Activated CD8-positive, alpha-beta memory T cell treated with anti-CD3 and anti-CD28 coated beads, Interleukin-2, amount 50 U/mL, for 24 hours (primary cell): Measurements from ENCODE around the gene DBP.
"Not testable (repeated sequence)": the region's sequence is repeated elsewhere in the genome, so short reads cannot be mapped to it uniquely, and the experiment has no call there.

ENCODE experiments used
- DNase-seq: peaks from one replicate; pipeline ENCODE4 v3.0.0-alpha.2; 2020; ENCODE audit errors: extremely low read depth

Gene DBP

DNA sequence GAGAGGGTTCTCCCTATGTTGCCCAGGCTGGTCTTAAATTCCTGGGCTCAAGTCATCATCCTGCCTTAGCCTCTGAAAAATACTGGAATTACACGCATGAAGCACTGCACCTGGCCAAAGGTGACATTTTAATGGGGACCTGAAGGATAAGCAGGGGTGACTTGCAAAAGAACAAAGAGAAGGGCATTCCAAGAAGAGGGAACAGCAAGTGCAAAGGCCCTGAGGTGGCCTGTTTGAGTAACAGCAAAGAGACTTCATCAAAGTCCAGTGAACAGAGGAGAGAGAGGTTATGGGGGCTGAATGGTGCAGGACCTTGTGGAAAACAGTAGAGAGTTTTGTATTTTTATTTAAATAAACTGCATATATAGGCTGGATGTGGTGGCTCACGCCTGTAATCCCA, 4.7 kb upstream of the DBP start:
- DNase-seq: no peak

DNA sequence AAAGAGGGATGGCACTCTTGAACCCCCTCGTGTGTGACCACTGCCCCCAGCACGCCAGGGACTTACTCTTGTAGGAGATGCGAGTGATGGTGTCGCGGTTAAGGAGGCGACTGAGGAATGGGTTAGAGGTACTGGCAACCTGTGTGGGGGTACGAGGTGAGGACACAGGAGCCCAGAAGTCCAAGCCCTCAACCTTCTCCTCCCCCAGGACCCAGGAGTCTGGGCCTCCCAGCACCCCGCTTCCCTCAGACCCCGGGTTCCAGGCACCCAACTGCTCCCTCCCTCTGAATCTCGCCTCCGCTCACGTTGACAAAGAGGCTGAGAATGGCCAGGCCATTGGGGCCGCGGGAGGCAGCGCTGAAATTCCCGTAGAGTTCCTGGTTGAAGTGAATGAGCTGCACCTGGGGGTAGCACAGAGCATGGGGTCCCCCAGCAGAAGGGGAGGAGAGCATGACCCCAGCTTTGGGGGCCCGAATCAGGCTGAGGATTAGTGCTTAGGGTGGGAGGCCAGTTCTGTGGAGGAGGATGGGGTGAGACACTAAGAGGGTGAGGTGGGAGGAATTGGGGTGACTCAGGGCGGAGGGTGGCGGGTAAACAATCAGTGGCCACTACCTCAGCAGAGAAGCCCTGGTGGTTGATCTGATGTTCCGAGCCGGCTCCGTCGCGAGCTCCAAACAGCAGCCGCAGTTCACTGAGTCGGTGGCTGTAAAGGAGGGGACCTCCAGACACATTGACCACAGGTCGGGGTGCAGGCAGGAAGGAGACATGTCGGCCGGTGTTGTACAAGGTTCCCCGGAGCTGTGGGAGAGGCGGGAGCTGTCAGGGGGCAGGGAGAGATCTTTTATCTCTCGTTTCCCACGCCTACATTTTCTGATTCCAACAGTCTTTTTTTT, 2.5 kb upstream of the DBP start:
- no peak for DNase-seq

DNA sequence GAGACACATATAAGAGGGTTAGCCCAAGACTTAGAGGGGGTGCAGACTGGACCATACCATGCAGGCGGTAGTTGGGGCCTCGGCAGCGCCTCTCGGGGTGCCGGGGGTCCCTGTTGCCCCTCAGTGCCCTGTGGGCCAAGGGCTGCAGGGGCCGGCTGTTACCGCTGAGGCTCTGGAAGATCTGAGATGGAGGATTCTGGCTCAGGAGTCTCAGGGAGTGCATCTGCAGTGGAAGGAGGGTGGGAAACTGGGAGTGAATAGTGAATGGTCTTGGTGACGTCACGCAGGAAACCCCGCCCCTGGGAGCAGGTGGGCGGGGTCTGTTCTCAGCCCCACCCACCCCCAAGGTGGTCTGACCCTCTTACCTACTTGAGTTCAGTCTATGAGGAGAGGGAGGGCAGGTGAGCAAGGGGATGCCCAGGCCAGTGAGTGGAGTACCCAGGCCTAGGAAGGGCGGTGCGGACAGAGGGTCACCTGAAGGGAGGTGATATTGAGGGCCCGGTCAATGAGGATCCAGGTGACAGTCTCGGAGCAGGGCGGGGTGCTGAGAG, 1.7 kb upstream of the DBP start:
- no peak for DNase-seq

DNA sequence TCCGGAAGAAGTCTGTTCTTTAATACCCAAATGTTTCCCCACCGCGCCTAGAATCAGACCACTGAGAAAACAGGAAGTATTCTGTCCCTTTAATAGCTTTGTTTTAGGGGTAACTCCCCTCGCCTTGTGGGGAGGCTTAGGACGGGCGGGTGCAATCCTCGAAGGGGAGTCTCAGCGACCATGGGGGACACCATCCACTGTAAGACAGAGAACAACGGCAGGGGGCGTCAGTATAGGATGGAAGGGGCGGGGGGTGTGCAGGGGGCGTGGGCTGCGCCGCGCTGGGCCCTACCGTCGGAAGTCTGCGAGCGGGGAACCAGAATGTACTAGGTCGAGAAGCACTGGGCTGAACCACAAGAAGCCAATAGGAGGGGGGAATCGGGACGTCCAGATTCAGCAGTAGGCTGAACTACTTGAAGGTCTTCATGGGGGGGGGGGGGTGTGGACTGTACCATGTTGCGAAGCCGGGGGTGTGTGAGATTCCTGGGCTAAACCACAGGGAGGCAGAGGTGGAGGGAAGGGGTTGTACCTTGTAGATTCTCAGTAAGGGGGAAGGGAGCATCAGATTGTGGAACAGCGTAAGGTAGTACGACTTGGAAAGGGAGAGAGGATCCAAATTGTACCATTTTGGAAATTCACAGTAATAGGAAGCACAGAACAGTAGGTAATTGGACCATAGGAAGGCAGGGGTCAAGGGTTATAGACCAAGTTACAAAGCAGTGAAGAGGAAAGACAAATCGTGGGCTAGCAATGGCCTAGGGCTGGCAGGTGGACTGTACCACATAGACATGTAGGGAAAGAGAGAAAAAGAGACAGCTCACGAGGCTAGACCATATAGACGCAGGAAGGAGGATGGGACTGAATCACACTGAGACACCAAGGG, 1.0 kb upstream of the DBP start:
- peak; percentile 54 for DNase-seq

- peak; percentile 100 for DNase-seq
Measured at GRCh38 chr19:48637449-48637947, 319 bp upstream of the DBP start.

- DNase-seq: no peak
Measured at GRCh38 chr19:48635966-48636858, 967 bp downstream of the DBP start.

DNA sequence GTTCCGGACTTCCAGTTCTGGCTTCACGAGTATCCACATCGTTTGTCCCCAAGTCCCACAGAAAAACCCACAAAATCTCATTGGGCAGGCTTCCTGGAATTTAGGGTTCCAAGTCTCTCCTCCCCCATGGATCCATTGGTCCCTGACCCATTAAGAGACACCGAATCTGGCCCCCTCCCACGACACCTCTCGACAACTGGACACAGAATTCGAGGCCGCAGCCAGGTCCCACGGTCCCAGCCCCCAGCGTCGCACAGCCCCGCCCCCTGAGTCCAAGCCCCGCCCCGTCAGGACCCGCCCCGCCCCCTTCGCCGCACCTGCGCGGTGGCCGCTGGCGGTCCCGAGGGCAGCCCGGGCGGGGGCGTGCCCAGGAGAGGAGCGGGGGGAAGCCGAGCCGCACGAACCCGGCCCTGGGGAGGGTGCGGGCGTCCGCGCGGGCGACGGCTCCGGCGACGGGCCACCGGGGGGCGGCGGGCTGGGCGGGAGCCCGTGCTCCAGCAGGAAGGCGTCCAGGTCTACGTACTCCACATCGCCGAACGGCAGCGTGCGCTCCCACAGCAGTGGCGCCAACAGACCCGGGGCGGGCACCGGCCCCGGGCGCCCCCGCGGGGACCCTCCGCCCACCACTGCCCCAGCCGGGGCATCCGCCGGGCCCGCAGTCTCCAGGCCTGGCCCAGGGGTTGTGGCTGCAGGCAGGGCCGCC, 1.8 kb downstream of the DBP start:
- no peak for DNase-seq

DNA sequence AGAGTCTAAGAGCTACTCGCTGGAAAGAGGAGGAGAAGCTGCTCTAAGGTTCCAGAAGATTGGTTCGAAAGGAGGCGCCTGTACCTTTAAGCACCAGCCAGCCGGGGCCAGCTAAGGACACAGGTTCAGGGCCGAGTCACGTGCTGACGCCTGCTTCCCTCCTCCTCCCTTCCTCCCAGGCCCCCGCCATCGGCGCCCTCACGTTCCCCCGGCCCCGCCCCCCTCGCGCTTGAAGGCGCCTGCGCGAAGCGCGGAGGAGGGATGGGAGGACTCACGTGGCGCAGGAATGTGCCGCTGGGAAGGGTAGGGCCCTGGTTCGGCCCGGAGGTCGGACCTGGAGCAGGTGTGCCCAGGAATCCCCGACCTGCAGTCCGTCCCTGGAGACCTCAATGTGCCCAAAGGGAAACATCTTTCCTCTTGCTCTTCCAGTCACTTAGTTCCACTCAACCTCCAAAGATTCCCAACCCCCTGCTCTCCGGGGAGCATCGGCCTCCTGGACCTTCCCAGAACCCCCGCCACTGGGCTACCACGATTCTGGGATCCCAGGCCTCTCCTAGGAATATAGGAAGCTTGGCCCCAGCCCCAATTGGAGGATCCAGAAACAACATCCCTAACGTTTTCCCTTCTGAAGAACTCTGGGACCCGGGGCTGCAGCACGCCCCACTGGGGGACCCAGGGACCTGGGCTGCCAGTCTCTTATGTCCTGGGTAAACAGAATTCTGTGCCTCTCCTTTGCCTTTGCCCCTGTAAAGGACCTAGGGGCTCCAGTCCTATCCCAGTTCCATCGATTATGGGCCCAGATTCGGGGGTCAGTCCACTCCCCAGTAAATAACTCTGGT, 2.5 kb downstream of the DBP start:
- peak; percentile 83 for DNase-seq

- DNase-seq: no peak
Measured at GRCh38 chr19:48634036-48634342, 3.2 kb downstream of the DBP start.

- no peak for DNase-seq
Measured at GRCh38 chr19:48633148-48634035, 3.8 kb downstream of the DBP start.

GRCh38 chr19:48632692-48633147, 4.5 kb downstream of the DBP start:
- DNase-seq: no peak

DNA sequence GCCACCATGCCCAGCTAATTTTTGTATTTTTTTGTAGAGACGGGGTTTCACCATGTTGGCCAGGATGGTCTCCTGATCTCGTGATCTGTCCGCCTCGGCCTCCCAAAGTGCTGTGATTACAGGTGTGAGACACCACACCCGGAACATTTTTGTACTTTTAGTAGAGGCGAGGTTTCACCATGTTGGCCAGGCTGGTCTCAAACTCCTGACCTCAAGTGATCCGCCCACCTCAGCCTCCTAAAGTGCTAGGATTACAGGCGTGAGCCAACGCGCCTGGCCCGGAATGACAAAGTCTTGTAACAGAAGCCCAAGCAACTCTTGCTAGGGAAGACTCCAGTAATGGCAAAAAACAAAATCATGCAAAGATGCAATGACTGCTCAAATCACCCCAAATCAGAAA, 4.9 kb downstream of the DBP start:
- DNase-seq: not testable (repeated sequence)

DNA sequence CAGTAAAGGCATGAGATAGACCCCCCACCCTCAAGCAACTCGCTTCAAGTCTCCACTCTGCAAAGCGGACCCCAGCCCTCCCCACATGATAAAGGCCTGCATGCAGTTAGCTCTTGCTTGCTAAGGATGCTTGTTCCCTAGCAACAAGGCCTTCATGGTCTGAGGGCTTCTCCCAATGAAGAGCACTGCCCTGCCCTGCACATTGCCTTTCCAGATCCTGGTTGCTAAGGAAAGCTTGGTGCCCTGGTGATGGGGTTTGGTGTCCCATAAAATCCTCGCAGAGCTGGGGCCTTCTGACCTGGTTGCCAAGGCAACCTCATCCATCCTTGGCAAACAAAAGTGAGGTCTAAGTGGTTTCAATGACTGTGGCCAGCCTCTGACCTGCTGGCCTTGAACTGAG, 6.0 kb downstream of the DBP start:
- DNase-seq: no peak

- no peak for DNase-seq
Measured at GRCh38 chr19:48630296-48631063, 6.7 kb downstream of the DBP start.

DNA sequence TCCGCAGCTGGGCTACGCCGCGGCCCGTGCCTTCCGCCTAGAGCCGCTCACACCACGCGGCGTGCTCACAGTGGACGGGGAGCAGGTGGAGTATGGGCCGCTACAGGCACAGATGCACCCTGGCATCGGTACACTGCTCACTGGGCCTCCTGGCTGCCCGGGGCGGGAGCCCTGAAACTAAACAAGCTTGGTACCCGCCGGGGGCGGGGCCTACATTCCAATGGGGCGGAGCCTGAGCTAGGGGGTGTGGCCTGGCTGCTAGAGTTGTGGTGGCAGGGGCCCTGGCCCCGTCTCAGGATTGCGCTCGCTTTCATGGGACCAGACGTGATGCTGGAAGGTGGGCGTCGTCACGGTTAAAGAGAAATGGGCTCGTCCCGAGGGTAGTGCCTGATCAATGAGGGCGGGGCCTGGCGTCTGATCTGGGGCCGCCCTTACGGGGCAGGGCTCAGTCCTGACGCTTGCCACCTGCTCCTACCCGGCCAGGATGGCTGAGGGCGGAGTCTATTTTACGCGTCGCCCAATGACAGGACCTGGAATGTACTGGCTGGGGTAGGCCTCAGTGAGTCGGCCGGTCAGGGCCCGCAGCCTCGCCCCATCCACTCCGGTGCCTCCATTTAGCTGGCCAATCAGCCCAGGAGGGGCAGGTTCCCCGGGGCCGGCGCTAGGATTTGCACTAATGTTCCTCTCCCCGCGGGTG, 7.4 kb downstream of the DBP start:
- no peak for DNase-seq

- no peak for DNase-seq
Measured at GRCh38 chr19:48629297-48629598, 7.9 kb downstream of the DBP start.

- DNase-seq: no peak
Measured at GRCh38 chr19:48628486-48629296, 8.5 kb downstream of the DBP start.
